H9 (cell line): ENCODE results near the gene AQP5. TPM values are rescaled to one million over a fixed set of nuclear protein-coding genes. Genes with fewer than 3 reads are reported as not detected.
A peak's percentile ranks its signal among the peaks of the same experiment; 100 is the strongest.

Experiments used
- DNase-seq: peaks from one replicate; pipeline ENCODE4 v3.0.0-alpha.2; 2017
- H2AFZ ChIP-seq: one replicate; pipeline ENCODE4 v1.6.1; 2013; ENCODE audit warnings: mild to moderate bottlenecking, low read length, control low read depth, moderate library complexity
- H2AK5ac ChIP-seq: 2 replicates; pipeline ENCODE4 v1.6.1; 2013; ENCODE audit warnings: low read length, control low read depth, mixed read lengths; ENCODE audit not compliant: insufficient read length
- H2BK120ac ChIP-seq: one replicate; pipeline ENCODE4 v1.6.1; 2013; ENCODE audit warnings: low read depth, mild to moderate bottlenecking, low read length, control low read depth, inconsistent platforms; ENCODE audit not compliant: poor library complexity, severe bottlenecking
- H2BK12ac ChIP-seq: 2 replicates; pipeline ENCODE4 v1.6.1; 2013; ENCODE audit warnings: low read length, control low read depth, mixed read lengths, low read depth; ENCODE audit not compliant: insufficient read length
- H2BK15ac ChIP-seq: 2 replicates; pipeline ENCODE4 v1.6.1; 2013; ENCODE audit warnings: low read depth, low read length, control low read depth
- H2BK20ac ChIP-seq: one replicate; pipeline ENCODE4 v1.6.1; 2013; ENCODE audit warnings: low read depth, mild to moderate bottlenecking, low read length, control low read depth, inconsistent platforms; ENCODE audit not compliant: poor library complexity, severe bottlenecking
- H2BK5ac ChIP-seq: 2 replicates; pipeline ENCODE4 v1.6.1; 2013; ENCODE audit warnings: low read length, control low read depth, mixed read lengths; ENCODE audit not compliant: insufficient read length
- H3K14ac ChIP-seq: 2 replicates; pipeline ENCODE4 v1.6.1; 2013; ENCODE audit warnings: low read length, control low read depth; ENCODE audit not compliant: insufficient read depth
- H3K18ac ChIP-seq: 2 replicates; pipeline ENCODE4 v1.6.1; 2013; ENCODE audit warnings: low read depth, mild to moderate bottlenecking, mixed read lengths, low read length, control low read depth; ENCODE audit not compliant: insufficient read length
- H3K23ac ChIP-seq: 2 replicates; pipeline ENCODE4 v1.6.1; 2013; ENCODE audit warnings: low read length, control low read depth, mixed read lengths, low read depth; ENCODE audit not compliant: insufficient read length
- H3K23me2 ChIP-seq: 2 replicates; pipeline ENCODE4 v1.6.1; 2013; ENCODE audit warnings: low read depth, mild to moderate bottlenecking, mixed read lengths, low read length, control low read depth; ENCODE audit not compliant: insufficient read length, poor library complexity, severe bottlenecking
- H3K27ac ChIP-seq: 2 replicates; pipeline ENCODE4 v1.5.1; 2013; ENCODE audit warnings: low read length, control low read depth, mixed read lengths, low read depth; ENCODE audit not compliant: insufficient read length
- H3K27me3 ChIP-seq: 2 replicates; pipeline ENCODE4 v1.6.1; 2013; ENCODE audit warnings: low read length, control low read depth, inconsistent platforms; ENCODE audit not compliant: insufficient read depth
- H3K4ac ChIP-seq: 2 replicates; pipeline ENCODE4 v1.6.1; 2013; ENCODE audit warnings: low read depth, mild to moderate bottlenecking, control low read depth, inconsistent platforms, low read length, moderate library complexity
- H3K4me1 ChIP-seq: 2 replicates; pipeline ENCODE4 v1.6.1; 2013; ENCODE audit warnings: low read length, control low read depth, inconsistent platforms; ENCODE audit not compliant: insufficient read depth
- H3K4me2 ChIP-seq: 2 replicates; pipeline ENCODE4 v1.6.1; 2013; ENCODE audit warnings: low read length, control low read depth, mixed read lengths; ENCODE audit not compliant: insufficient read length, insufficient read depth
- H3K56ac ChIP-seq: 2 replicates; pipeline ENCODE4 v1.6.1; 2013; ENCODE audit warnings: low read depth, mild to moderate bottlenecking, mixed read lengths, low read length, control low read depth; ENCODE audit not compliant: insufficient read length
- H3K79me1 ChIP-seq: 2 replicates; pipeline ENCODE4 v1.6.1; 2013; ENCODE audit warnings: low read depth, mild to moderate bottlenecking, moderate library complexity, low read length, control low read depth, inconsistent platforms; ENCODE audit not compliant: insufficient read depth, poor library complexity, severe bottlenecking
- H3K79me2 ChIP-seq: 2 replicates; pipeline ENCODE4 v1.6.1; 2013; ENCODE audit warnings: low read length, control low read depth, inconsistent platforms; ENCODE audit not compliant: insufficient read depth
- H3K9ac ChIP-seq: 2 replicates; pipeline ENCODE4 v1.6.1; 2013; ENCODE audit warnings: low read length, control low read depth, mixed read lengths; ENCODE audit not compliant: insufficient read length; ENCODE audit errors: extremely low read depth
- H3K9me3 ChIP-seq: one replicate; pipeline ENCODE4 v1.6.1; 2013; ENCODE audit warnings: low read depth, low read length, inconsistent platforms; ENCODE audit not compliant: control insufficient read depth
- H3T11ph ChIP-seq: one replicate; pipeline ENCODE4 v1.6.1; 2013; ENCODE audit warnings: mild to moderate bottlenecking, low read length, control low read depth, inconsistent platforms
- H4K20me1 ChIP-seq: one replicate; pipeline ENCODE4 v1.6.1; 2013; ENCODE audit not compliant: control insufficient read depth, insufficient read length, insufficient read depth
- H4K5ac ChIP-seq: 2 replicates; pipeline ENCODE4 v1.6.1; 2013; ENCODE audit warnings: low read depth, mild to moderate bottlenecking, mixed read lengths, low read length, control low read depth; ENCODE audit not compliant: insufficient read length
- H4K8ac ChIP-seq: replicated peaks from 2 replicates; pipeline ENCODE4 v1.6.1; 2013; ENCODE audit warnings: low read length, control low read depth, mixed read lengths, low read depth; ENCODE audit not compliant: insufficient read length
- H4K91ac ChIP-seq: 2 replicates; pipeline ENCODE4 v1.6.1; 2013; ENCODE audit warnings: low read depth, mild to moderate bottlenecking, moderate library complexity, mixed read lengths, low read length, control low read depth; ENCODE audit not compliant: insufficient read length
- H3K27ac Mint-ChIP-seq, 3 experiments: 2 replicates in 2 of 3; 3 replicates in 1 of 3; pipeline ENCODE4 v1.8.0; 2020 to 2021; ENCODE audit warnings: mixed read lengths in 3 of 3, mild to moderate bottlenecking in 1 of 3, moderate library complexity in 1 of 3
- H3K27me3 Mint-ChIP-seq: 2 replicates; pipeline ENCODE4 v1.8.0; 2021; ENCODE audit warnings: low read depth, mild to moderate bottlenecking, moderate library complexity, mixed read lengths
- H3K36me3 Mint-ChIP-seq, 3 experiments: 2 replicates in 2 of 3; 3 replicates in 1 of 3; pipeline ENCODE4 v1.8.0; 2020 to 2021; ENCODE audit warnings: low read depth in 3 of 3, mixed read lengths in 3 of 3; ENCODE audit not compliant: insufficient read depth in 1 of 3
- H3K4me1 Mint-ChIP-seq, 2 experiments: 2 replicates each; pipeline ENCODE4 v1.8.0; 2020; ENCODE audit warnings: mixed read lengths in 2 of 2
- H3K4me3 Mint-ChIP-seq, 2 experiments: 2 replicates in 1 of 2; 3 replicates in 1 of 2; pipeline ENCODE4 v1.8.0; 2020 to 2021; ENCODE audit warnings: mild to moderate bottlenecking in 2 of 2, mixed read lengths in 2 of 2, moderate library complexity in 1 of 2
- H3K9me3 Mint-ChIP-seq, 2 experiments: 2 replicates in 1 of 2; 3 replicates in 1 of 2; pipeline ENCODE4 v1.8.0; 2020; ENCODE audit warnings: mild to moderate bottlenecking in 2 of 2, mixed read lengths in 2 of 2, moderate library complexity in 1 of 2
- WGBS: extraction: QIAGEN DNeasy Blood & Tissue Kit; methylation state at CpG from one replicate; pipeline ENCODE4 v1.1.7; 2013; ENCODE audit warnings: missing lambda C conversion rate, low lambda C conversion rate, mixed read lengths; ENCODE audit not compliant: insufficient read length; ENCODE audit errors: extremely low coverage; 5-methylcytosine and 5-hydroxymethylcytosine counted together
- total RNA-seq: library from RNA; stranded (reverse); gene quantifications from 2 replicates; pipeline ENCODE4 v1.2.1, GENCODE V29; 2021
- TF ChIP-seq, protein P1 (sequence below): fragments of 200-600 bp; sonication (generic); conservative IDR thresholded peaks from 3 replicates; pipeline ENCODE4 v1.8.0; 2021; ENCODE audit warnings: antibody characterized with exemption, mild to moderate bottlenecking

The AQP5 gene
- total RNA-seq, 1 experiment from 2014 or later, result 2.8 TPM

DNA sequence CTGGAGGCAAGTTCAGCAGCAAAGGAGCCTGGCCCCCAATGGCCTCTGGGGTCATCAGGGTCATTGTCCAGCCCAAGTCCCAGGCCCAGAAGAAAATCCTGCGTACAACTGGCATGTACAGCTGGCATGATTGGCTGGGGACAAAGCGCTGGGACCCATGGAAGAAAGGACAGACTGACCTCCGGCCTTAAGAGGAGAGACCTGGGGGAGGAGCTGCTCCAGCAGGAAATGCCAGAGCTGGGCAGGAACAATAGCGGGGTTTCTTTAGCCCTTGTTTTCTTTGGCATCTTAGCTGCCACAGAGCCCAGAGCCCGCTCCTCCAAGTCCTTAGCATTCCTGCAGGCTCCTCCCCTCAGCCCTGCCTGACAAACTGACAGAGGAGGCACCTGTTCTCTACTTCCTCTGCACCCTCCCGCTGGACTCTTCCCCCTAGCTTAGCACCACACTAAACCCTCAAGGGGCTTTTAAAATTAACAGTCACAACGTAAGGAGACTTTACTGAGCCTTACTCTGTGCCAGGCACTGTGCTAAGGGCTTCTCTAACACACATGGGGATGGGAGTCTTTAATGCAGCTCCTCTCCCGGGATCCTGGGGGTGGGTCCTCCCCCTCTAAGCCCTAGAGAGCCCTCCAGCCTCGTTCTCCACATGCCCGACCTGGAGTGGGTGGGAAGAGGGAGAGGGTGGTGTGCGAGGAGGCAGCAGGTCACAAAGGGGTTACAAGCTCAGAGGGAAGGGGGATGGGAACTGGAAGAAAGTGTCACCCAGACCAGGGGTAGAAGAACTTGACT lies 1.8 kb upstream of the AQP5 start:
- H3K79me1 ChIP-seq, result no peaks in the 10 kb centered on the region
- no peak overlapping the region for H3K4me2 ChIP-seq
- no peak overlapping the region for H3K56ac ChIP-seq
- Mint-ChIP-seq H3K27me3 (peaks cover 69% of the 10 kb centered on the region), H3K36me3 (no peaks in the 10 kb centered on the region; a peak in 1 of 7 replicates), H3K4me1 (peaks cover 29 to 35% of the 10 kb centered on the region in 2 experiments), H3K4me3 (peak overlapping the region; percentile 39 to 73; a peak in 3 of 5 replicates), H3K9me3 (no peaks in the 10 kb centered on the region), H3K27ac (peak overlapping the region in 1 of 3 experiments; percentile 26; a peak in 1 of 7 replicates)
- peak overlapping the region; percentile 35 for H3K18ac ChIP-seq
- TF ChIP-seq, protein P1, sequence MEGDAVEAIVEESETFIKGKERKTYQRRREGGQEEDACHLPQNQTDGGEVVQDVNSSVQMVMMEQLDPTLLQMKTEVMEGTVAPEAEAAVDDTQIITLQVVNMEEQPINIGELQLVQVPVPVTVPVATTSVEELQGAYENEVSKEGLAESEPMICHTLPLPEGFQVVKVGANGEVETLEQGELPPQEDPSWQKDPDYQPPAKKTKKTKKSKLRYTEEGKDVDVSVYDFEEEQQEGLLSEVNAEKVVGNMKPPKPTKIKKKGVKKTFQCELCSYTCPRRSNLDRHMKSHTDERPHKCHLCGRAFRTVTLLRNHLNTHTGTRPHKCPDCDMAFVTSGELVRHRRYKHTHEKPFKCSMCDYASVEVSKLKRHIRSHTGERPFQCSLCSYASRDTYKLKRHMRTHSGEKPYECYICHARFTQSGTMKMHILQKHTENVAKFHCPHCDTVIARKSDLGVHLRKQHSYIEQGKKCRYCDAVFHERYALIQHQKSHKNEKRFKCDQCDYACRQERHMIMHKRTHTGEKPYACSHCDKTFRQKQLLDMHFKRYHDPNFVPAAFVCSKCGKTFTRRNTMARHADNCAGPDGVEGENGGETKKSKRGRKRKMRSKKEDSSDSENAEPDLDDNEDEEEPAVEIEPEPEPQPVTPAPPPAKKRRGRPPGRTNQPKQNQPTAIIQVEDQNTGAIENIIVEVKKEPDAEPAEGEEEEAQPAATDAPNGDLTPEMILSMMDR, result no peak
- no peak overlapping the region for H2BK120ac ChIP-seq
- peaks cover 11% of the 10 kb centered on the region; the same call in 1 of the 2 replicates for H3K4me1 ChIP-seq
- H3K9me3 ChIP-seq, result no peaks in the 10 kb centered on the region
- no peak overlapping the region for H3K14ac ChIP-seq
- DNase-seq, result peak; percentile 86
- H3K27me3 ChIP-seq, result peaks cover 10% of the 10 kb centered on the region
- no peak overlapping the region for H3K27ac ChIP-seq
- no peak overlapping the region for H2BK5ac ChIP-seq
- H2BK15ac ChIP-seq, result no peak overlapping the region
- H4K20me1 ChIP-seq, result no peaks in the 10 kb centered on the region
- H3K23me2 ChIP-seq, result peaks cover 5% of the 10 kb centered on the region
- no peak overlapping the region for H4K8ac ChIP-seq
- H3K23ac ChIP-seq, result no peak overlapping the region
- H4K91ac ChIP-seq, result no peak overlapping the region
- no CpG with 5 or more reads among the region's 11 CpGs for WGBS
- H3T11ph ChIP-seq, result no peak overlapping the region
- H2BK12ac ChIP-seq, result peak overlapping the region; percentile 63
- no peak overlapping the region for H4K5ac ChIP-seq
- no peak overlapping the region for H3K9ac ChIP-seq
- no peak overlapping the region for H3K4ac ChIP-seq
- no peak overlapping the region for H2AFZ ChIP-seq
- H2AK5ac ChIP-seq, result no peak overlapping the region
- H3K79me2 ChIP-seq, result no peaks in the 10 kb centered on the region
- no peak overlapping the region for H2BK20ac ChIP-seq
